HUDEP-2 (cell line): ENCODE data around the gene RASEF.

Experiments
- DNase-seq, 76 experiments: peaks; one replicate each; lab custom pipeline; 2025; ENCODE audit not compliant: unreplicated experiment in 76 of 76; lab: John Stamatoyannopoulos, UW

Gene RASEF

DNA sequence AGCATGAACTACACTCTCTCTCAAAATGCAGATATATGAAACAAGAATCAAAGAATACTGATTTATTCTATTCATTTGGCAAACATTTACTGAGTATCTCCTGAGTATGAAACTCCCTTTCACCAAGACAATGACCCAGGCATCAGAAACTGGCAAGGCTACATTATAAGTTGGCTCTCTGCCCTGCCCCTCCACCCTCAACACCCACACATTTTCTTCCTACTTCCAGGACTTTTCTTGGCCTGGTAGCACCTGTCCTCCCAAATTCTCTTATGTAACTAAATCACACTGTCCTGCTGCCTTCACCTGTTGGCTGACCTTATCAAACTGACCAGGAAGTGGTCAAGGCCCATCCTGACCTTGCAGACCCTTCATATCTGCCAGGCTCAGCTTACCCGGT is 3.5 kb downstream of the RASEF start:
- DNase-seq: no peak

DNA sequence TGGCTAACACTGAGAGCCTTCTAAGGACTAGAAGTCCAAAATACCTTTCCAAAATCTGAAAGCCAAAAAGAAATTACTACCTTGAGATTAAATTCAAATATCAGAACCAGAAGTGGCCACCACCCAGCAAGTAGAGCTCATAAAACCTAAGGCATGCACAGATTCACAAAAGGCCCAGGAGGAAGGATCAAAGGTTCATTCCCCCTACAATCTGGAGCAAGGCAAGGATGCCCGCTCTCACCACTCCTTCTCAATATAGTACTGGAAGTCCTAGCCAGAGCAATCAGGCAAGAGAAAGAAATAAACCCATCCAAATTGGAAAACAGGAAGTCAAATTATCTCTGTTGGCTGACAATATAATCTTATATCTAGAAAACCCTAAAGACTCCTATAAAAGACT is 6.0 kb downstream of the RASEF start:
- no peak for DNase-seq

DNA sequence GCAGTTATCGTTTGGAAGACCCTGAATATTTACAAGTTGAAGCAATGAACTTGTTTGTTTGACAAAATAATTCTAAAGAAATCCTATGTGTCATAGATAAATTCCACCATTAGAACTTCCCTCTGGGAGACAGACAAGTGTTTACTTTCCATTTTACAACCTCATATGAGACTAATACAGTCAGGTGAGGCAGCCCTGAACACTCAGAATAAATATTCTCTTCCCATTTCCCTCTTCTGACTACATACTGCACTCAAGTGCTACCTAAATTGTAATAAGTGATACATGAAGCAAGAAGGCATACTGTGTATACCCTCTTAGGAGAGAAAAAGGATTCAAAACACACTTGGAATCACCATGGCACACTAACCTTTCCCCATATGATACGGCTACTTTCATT is 6.8 kb downstream of the RASEF start:
- DNase-seq: no peak

DNA sequence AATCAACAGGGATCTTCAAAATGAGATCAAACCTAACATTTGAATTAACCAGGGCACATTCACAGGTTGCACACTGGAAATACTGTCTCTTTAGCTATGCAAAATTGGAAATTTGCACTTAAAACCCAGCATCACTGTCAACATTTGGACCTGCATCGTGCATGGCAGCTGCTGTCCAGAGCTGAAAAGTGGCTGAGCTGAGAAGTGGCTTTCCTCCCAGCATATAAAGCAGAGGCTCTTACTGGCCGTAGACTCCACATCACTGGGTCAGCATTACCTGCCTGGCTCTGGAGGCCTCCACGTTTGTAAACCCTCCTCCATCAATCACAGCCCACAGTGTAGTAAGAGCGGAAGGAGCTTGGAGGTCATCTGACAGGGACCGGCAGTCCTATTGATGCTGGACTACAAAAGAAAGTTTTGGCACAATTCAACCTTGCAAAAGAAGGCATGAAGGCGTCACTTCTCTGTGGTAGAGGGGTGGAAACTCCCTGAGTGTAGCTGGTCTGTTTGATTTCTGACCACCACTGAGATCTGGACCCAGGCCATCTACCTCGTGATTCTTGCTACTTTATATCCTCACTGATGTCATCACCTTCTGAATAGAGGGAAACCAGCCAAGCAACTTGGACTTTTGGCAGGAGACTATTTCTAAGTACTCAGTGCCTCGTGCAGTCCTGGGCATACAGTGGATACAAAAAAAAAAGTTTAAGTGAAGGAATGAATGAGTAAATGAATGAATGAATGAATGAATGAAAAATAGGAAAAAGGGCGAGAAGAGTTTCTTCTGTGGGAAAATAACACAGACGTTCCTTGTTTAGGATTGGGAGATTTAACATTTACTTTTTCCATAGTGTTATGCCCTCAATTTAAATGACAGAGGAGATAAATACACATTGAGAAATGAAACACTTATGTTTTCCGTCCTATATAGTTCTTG is 14.8 kb downstream of the RASEF start:
- no peak for DNase-seq

DNA sequence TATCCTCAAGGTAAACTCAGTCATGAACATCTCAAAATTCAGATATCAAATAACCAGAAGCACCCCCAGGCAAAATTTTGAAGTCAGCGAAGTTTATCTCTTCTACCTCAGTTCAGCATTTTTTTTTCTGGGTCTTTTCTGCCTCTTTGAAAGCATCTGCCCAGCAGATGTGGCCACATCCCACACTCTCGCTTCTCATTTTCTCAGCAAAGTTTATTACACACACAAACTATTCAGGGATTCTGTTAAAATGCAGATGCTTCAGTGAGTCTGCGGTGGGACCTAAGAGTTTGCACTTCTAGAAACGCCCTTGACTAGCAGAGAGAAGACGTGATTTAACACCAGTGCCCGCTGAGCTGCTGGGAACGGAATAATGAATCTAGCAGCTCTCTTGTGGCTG is 19.3 kb downstream of the RASEF start:
- DNase-seq: no peak

DNA sequence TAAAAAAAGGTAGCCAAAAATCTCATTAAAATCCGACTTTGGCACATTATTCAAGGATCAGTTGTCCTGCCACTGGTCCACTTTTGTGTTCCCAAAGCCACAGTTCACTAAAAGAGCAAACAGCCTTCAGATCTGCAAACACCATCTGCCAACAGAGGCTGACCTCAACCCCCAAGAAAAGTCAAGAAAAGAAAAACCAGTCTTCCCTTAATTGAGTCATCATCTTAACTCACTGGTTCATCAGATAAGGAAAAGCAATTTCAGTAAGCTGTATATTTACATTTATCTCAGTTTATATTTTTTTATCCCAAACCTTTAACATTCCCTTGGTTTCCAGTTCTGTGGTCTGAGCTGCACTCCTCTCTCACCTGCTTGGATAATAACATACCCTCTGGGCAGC is 21.2 kb downstream of the RASEF start:
- DNase-seq: no peak

DNA sequence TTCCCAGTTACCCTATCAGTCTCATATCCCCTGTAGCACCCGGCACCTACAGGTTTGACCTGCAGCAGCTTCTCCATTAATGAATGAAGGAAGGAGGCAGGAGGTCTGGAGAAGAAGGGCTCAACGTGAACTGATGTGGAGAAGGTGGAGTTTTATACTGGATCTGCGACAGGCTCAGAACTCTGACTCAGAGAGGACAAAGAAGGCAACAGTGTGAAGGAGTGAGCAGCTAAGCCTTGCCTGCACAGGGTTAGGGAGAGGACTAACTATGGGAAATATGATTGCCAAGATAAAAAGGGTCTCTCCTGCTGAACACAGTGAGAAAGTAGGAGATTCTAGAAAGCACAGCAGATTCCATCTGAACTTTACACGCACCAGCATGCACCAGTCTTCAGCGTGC is 23.6 kb downstream of the RASEF start:
- DNase-seq: no peak

DNA sequence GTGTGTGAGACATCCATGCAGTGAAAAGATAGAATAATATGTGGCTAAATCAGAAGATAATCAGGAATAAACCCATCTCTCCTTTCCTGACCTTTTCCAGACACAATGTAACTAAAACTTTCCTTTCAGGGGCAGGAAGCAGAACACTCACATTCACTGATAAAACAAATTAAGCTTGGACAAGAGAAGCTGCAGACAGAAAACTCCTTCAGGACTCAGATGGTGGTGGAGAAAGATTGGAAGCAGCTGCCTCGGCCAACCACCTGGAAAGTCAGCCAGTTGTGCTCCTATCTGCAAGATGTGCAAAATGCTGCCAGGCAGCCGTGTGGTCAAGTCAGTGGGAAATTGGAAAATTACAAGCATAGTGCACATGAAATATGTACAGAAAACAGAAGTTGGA is 26.9 kb downstream of the RASEF start:
- no peak for DNase-seq

DNA sequence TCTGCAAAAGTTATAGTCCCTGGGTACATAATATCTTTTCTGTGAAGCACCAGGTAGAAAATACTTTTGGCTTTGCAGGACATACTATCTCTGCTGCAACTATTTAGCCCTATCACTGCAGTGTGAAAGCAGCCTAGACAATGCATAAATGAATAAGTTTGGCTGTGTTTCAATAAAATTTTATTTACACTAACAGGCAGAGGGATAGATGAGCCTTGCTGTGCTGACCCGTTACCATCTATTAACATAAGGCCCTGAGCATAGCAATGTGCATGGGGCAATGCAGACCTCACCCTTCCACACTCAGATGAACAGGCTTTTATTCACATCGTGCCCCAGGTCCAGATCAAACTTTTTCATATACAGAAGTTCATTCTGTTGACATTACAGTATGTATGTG is 27.8 kb downstream of the RASEF start:
- DNase-seq: no peak

DNA sequence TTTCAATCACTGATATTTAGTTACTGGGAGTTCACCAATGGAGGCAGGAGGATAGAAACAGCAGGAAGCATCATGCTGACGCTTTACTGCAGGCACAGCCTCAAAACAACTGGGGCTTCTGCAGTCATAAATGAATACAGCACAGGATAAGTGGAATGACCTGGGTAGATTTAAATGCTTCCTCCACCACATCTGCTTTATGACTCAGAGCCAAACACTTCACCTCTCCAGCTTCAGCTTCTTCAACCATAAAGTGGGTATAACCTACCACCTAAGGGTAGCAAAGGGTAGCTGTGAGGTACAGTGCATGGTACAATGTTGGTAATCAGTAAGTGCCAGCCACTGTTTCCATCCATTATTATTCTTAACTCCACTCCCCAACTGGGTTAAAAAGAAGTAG is 28.4 kb downstream of the RASEF start:
- DNase-seq: no peak

DNA sequence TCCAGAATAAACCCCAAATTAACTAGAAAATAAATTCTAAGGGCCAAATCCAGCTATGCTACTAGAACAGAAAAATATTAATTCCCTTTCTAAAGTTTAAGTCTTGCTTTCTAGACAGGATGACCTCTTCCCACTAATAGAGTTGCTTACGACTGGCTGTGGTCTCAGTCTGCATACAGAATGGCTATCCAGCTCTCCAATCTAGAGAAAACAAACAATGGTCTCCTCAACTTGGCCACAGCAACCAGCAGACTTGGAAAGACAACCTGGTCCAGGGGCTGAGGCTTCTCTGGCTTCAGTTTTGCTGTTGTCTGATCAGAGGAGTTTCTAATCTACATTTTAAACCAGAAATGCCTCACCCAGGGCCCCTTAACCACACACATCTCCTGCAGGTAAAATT is 28.9 kb downstream of the RASEF start:
- DNase-seq: no peak

DNA sequence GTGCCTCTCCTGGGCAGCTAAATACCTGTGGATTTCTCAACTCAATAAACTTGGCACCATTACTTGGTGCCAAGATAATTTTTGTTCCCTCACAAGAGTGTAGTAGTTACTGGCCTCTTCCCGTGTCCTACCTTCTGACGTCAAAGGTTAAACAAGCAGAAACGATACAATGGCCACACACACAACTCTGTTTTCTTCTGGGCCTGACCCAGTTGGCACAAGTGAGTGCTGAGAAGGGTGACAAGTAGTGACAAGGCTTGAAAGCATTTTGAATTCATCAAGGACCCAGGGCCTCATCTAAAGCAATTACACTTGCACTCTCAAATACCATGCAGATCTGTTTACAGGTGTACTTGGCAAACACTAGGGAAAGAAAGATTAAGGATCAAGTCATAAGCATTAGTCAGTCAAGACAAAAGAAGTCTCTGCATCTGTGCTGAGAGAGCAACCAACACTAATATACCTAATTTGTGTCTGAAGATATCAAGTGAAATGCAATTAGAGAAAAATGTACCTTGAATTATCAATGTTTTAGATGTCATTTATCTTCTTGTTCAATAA is 30.8 kb downstream of the RASEF start:
- DNase-seq: no peak

DNA sequence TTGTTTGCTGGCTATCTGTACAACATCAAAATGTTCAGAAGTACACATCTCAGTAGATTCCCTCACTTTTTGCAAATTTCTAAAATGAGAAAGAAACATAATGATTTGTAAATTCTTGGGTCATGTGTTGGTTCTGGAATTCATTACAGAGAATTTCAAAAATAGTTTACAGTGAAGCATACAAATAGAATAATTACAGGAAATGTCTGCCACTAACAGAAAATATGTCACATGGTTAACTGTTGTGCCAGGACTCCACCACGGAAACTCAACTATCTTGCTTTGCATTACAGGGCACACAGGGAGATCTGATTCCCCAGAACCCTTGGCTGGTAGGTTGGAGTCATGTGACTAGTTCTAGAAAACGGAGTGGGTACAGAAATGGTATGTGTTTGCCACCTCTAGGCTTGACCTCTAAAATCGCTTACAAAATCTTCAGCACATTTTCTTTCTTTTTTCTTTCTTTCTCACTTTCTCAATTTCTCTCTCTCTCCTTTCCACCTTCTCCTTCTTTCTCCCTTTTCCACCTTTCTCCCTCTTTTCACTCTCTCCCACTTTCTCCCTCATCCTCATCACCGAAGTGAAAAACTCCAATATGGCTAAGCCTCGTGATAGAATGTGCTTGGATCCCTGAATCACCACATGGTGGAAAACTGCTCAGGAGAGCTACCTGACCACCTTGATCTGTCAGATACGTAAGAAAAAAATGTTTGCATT is 32.4 kb downstream of the RASEF start:
- DNase-seq: no peak

DNA sequence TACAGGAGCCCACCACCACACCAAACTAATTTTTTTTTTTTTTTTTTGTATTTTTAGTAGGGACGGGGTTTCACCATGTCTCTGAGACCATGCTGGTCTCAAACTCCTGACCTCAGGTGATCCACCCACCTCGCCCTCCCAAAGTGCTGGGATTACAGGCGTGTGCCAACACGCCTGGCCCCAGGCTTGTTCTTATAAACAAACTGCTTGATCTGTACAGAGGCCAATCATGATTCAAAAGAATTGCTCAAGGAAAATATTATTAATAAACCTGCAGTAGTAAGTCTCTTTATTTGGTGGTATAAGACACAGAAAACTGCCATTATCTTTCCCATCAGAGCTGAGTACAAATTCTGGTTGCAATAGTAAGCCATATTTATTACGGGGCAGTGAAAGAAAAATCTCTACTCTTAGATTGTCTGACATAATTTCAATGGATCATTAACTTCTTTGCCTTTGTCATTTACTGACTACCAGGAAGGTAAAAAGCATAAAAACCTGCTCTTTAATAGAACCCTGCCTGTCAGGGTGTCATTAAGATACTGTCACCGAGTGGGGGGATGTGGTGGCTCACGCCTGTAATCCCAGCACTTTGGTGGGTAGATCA is 33.3 kb downstream of the RASEF start:
- DNase-seq: no peak

DNA sequence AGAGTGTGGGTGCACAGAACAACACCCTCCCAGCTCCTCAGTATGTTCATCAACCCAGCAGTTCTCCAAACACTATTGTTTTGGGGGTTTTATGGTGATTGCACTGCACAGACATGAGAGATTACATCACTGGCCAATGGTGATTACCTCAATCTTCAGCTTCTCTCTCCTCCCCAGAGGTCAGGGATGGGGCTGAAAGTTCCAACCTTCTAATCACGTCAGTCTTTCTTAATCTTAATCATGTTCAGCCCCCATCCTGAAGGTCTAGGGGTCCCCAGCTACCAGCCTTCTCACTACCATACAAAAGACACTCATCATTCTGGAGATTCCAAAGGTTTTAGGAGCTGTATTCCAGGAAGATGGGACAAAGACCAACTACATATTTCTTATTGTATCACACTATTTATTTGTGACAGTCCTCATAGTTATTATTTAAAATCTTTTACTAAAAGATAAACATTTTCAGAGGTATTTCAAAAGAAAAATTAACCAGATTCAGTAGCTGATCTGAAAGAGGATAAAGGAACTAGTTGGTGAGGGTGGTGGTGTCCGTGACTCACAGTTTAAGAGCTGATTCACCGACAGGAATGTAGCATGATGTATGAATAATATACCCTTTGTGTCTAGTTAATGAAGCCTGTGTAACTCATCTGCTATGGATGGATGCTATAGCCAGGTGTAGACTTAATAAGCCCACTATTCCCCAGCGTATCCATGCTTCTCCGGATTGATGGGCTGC is 35.6 kb downstream of the RASEF start:
- no peak for DNase-seq

DNA sequence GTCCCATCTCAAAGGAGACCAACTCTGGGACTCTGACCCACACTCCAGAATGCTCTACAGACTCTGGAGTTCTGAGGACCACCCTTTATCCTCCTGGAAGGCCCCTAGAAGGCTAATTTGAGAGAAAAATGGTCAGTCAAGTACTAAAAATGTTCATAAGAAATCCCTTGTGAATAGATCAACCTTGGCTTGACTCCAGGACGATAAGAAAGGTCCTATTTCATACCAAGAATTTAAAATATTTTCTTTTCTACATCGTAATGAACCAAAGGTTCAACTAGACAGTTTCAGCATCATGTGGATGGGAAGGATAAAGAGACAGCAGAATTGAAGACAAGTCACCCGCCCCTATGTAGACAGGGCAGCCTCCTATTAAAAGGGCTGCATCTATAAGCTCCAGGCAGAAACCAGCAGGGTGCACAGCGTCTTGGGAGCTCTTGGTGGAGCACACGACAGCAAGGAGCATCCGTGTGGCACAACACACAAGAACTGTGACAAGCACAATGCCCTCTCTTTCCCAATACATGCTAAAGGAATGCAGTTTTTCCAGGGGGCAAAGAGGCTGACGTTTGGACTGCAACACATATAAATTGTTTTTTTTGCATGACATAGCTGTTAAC is 38.3 kb downstream of the RASEF start:
- no peak for DNase-seq

DNA sequence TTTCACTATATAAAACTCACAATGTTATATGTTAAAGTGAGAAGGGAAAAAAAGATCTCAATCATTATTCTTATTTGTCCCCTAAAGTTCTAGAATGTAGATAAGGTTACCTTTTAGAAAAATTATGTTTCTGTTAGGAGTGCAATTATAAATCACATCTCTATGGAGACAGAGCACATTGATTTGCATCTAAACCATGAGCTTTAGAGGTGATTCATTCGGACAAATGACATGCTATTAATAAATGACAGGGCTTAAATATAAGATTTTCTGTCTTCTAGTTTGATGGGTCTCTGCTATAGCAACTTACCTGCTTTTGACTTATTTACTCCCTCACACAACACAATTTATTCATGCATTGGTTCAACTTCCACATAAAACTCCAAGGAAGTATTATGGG is 39.8 kb downstream of the RASEF start:
- no peak for DNase-seq

DNA sequence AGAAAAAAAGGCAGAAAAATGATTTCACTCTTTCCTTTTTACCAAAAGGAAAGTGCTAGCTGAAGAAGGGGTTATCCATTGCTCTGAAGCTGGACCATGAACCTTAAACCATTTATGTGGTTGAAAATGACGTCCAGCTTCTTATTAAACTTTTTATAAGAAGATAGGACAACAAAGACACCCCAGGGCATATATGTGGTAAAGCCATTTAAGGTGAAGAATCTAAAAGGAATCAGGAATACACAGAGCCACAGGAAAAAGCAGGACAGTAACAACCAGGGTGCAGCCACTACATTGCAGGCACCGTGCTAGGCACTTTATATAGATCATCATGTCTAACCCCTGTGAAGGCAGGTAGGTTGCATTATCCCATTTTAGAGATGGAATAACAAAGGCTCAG is 42.1 kb downstream of the RASEF start:
- no peak for DNase-seq

DNA sequence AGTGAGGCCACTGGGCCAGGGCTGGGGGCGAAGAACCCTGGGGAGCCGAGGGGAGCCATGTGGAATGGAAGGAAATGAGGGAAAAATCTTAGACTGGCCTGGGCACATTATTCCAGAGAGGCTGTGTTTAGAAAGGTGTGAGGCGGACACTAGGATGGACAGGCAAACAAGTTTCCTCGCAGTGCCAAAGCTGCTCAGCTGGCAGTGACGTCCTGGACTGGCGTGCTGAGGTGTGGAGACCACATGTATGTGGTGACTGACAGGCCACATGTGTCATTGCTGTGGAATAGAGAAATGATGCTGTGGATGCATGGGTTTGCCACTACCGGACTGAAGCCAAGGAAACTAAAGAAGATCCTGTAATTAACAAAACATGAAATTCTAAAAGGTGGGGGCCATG is 42.6 kb downstream of the RASEF start:
- DNase-seq: no peak

DNA sequence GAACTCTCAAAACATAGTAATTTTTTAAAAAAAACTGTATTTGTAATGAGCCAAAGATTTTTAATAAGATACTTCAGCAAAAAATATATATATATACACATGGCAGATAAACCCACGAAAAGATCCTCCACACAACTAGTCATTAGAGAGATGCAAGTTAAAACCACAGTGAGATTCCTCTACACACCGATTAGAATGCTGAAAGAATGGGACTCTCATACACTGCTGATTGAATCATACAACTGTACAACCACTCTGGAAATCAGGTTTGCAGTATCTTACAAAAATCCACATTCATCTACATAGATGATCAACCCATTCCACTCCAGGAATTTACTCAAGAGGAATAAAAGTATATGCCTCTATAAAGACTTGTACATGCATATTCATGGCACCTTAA is 43.7 kb downstream of the RASEF start:
- DNase-seq: no peak
